Upper lobe of left lung (tissue), 4 donors: ENCODE measurements around the gene RGL1.

Source experiments
- EP300 ChIP-seq, 4 donors: sonication (generic); formaldehyde crosslinking; IDR thresholded peaks; one replicate each; pipeline ENCODE4 v1.5.1; 2017; ENCODE audit warnings: antibody characterized with exemption in 4 of 4, control low read depth in 2 of 4
- POLR2A ChIP-seq, 4 donors: fragments of 450-650 bp; IDR thresholded peaks; one replicate each; pipeline ENCODE4 v1.5.1; 2016 to 2017; ENCODE audit warnings: antibody characterized with exemption in 4 of 4, mild to moderate bottlenecking in 2 of 4
- TF ChIP-seq, protein P1 (sequence below), 6 experiments: fragments of 450-650 bp in 4 of 6; fragments of 200-600 bp in 2 of 6; sonication (generic) in 2 of 6; IDR thresholded peaks; one replicate each; pipeline ENCODE4 v1.5.1; 2016 to 2019; ENCODE audit warnings: antibody characterized with exemption in 6 of 6

DNA sequence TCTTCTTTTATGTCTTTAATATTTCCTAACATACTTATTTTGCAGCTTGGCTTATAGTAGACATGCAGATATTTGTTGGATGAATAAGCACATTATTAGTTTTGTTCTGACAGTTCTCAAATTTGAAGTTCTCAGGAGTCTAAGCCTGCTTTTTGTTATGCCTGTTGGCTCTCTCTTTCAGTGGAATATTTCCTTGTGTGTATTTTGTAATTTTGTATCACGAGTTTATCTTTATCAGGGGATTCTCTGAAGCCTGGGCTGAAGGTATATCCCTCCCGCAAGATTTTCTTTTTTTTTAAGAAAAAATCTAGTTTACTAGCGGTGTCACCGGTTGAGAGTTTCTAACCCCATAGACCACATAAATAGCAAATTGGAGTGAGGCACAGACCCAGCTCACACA is 105.9 kb downstream of the RGL1 start:
- TF ChIP-seq, protein P1, sequence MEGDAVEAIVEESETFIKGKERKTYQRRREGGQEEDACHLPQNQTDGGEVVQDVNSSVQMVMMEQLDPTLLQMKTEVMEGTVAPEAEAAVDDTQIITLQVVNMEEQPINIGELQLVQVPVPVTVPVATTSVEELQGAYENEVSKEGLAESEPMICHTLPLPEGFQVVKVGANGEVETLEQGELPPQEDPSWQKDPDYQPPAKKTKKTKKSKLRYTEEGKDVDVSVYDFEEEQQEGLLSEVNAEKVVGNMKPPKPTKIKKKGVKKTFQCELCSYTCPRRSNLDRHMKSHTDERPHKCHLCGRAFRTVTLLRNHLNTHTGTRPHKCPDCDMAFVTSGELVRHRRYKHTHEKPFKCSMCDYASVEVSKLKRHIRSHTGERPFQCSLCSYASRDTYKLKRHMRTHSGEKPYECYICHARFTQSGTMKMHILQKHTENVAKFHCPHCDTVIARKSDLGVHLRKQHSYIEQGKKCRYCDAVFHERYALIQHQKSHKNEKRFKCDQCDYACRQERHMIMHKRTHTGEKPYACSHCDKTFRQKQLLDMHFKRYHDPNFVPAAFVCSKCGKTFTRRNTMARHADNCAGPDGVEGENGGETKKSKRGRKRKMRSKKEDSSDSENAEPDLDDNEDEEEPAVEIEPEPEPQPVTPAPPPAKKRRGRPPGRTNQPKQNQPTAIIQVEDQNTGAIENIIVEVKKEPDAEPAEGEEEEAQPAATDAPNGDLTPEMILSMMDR (IDR thresholded peaks at IDR 0.05): no peak
- no peak for TF ChIP-seq EP300 (IDR thresholded peaks at IDR 0.05)
- no peak for TF ChIP-seq POLR2A (IDR thresholded peaks at IDR 0.05)
